K562 (cell line): Measurements from ENCODE around the gene RNF11. TPM values are rescaled to one million over a fixed set of nuclear protein-coding genes. Genes with fewer than 3 reads are reported as not detected.

Experiments used
- ATF1 ChIP-seq, 2 experiments: fragments of 450-650 bp in 1 of 2; IDR thresholded peaks; 2 replicates each; pipeline ENCODE4 v1.6.1; 2016; ENCODE audit warnings: missing compliant biosample characterization in 1 of 2, missing genetic modification characterization in 1 of 2
- BMI1 ChIP-seq: fragments of 150-350 bp; IDR thresholded peaks from 2 replicates; pipeline ENCODE4 v1.6.1; 2014; ENCODE audit warnings: low read length
- CHD2 ChIP-seq: IDR thresholded peaks from 2 replicates; pipeline ENCODE4 v1.6.1; 2011; ENCODE audit warnings: low read depth, low read length
- COPS2 ChIP-seq: fragments of 450-650 bp; conservative IDR thresholded peaks from 2 replicates; pipeline ENCODE4 v1.6.1; 2016; ENCODE audit warnings: mild to moderate bottlenecking, moderate library complexity
- E2F6 ChIP-seq, 2 experiments: IDR thresholded peaks; 2 replicates each; pipeline ENCODE4 v1.6.1; 2011; ENCODE audit warnings: borderline replicate concordance in 1 of 2, control low read depth in 1 of 2, low read depth in 1 of 2, low read length in 1 of 2, mild to moderate bottlenecking in 1 of 2, mixed read lengths in 1 of 2, moderate library complexity in 1 of 2; ENCODE audit not compliant: insufficient read depth in 1 of 2, insufficient read length in 1 of 2, poor library complexity in 1 of 2, severe bottlenecking in 1 of 2; ENCODE audit errors: extremely low read depth in 1 of 2
- FIP1L1 ChIP-seq: fragments of 200-400 bp; formaldehyde crosslinking; IDR thresholded peaks from 2 replicates; pipeline ENCODE4 v1.6.1; 2018; ENCODE audit warnings: mild to moderate bottlenecking, low read depth, low read length; ENCODE audit not compliant: poor library complexity, severe bottlenecking
- FOXA3 ChIP-seq, 2 experiments: fragments of 450-650 bp in 1 of 2; sonication (generic) in 1 of 2; formaldehyde crosslinking; IDR thresholded peaks in 1 of 2; conservative IDR thresholded peaks in 1 of 2; 2 replicates each; pipeline versions ENCODE4 v1.4.0 to v1.8.0; 2020 to 2022; ENCODE audit warnings: mild to moderate bottlenecking in 2 of 2, missing genetic modification reagents in 1 of 2
- LCOR ChIP-seq: sonication (generic); formaldehyde crosslinking; IDR thresholded peaks from 2 replicates; pipeline ENCODE4 v1.8.0; 2022; ENCODE audit warnings: mild to moderate bottlenecking, missing genetic modification reagents
- MCM2 ChIP-seq: fragments of 450-650 bp; IDR thresholded peaks from 2 replicates; pipeline ENCODE4 v1.6.1; 2017; ENCODE audit warnings: low read depth, mild to moderate bottlenecking
- PHF8 ChIP-seq: fragments of 200-600 bp; sonication (generic); IDR thresholded peaks from 2 replicates; pipeline ENCODE4 v1.6.1; 2012; ENCODE audit warnings: mixed run types, mild to moderate bottlenecking, inconsistent platforms, low read length, moderate library complexity, borderline replicate concordance
- SMAD3 ChIP-seq: fragments of 450-650 bp; formaldehyde crosslinking; conservative IDR thresholded peaks from 2 replicates; pipeline ENCODE4 v1.4.0; 2020; ENCODE audit warnings: mild to moderate bottlenecking
- SMARCA4 ChIP-seq: fragments of 450-650 bp; IDR thresholded peaks from 2 replicates; pipeline ENCODE4 v1.6.1; 2016
- SMARCB1 ChIP-seq: IDR thresholded peaks from 2 replicates; pipeline ENCODE4 v1.6.1; 2011; ENCODE audit warnings: improper control_type of control experiment, low read depth; ENCODE audit not compliant: insufficient read length
- SP1 ChIP-seq: sonication (generic); formaldehyde crosslinking; IDR thresholded peaks from 2 replicates; pipeline ENCODE4 v1.8.1; 2022; ENCODE audit warnings: mild to moderate bottlenecking, missing genetic modification reagents
- SPI1 ChIP-seq: IDR thresholded peaks from 2 replicates; pipeline ENCODE4 v1.6.1; 2011; ENCODE audit warnings: low read depth, low read length, control low read depth, borderline replicate concordance
- TARDBP ChIP-seq: fragments of 450-650 bp; IDR thresholded peaks from 2 replicates; pipeline ENCODE4 v1.6.1; 2016
- ZKSCAN1 ChIP-seq: fragments of 150-350 bp; IDR thresholded peaks from 2 replicates; pipeline ENCODE4 v1.6.1; 2016; ENCODE audit warnings: low read depth, low read length
- ZNF232 ChIP-seq: sonication (generic); formaldehyde crosslinking; IDR thresholded peaks from 2 replicates; pipeline ENCODE4 v1.8.0; 2022; ENCODE audit warnings: mild to moderate bottlenecking, missing genetic modification reagents
- ZNF75A ChIP-seq: fragments of 450-650 bp; formaldehyde crosslinking; IDR thresholded peaks from 2 replicates; pipeline ENCODE4 v1.4.0; 2020; ENCODE audit warnings: mild to moderate bottlenecking
- polyA plus RNA-seq, 8 experiments: library from polyadenylated mRNA; depleted of rRNA in 4 of 8; stranded (reverse) in 5 of 8; unstranded in 3 of 8; fragments of >200 nt; fragmentation: Nextera tagmentation in 2 of 8; fragmentation: Illumina TruSeq in 1 of 8; extraction: Ambion mirVana in 2 of 8; extraction: Trizol in 1 of 8; gene quantifications; 2 replicates each; pipeline versions ENCODE4 v1.2.1 to v1.2.3, GENCODE V29; 2011 to 2014; ENCODE audit warnings: inconsistent platforms in 1 of 8, missing spikeins in 1 of 8
- total RNA-seq, 7 experiments: library from RNA; depleted of rRNA in 6 of 7; stranded (reverse); fragments of >200 nt in 6 of 7; fragmentation: Illumina TruSeq in 2 of 7; extraction: Trizol in 2 of 7; gene quantifications; 2 replicates each; pipeline versions ENCODE4 v1.2.1 to v1.2.3, GENCODE V29; 2011 to 2021; ENCODE audit warnings: low replicate concordance in 1 of 7
- TF ChIP-seq, protein P1 (sequence below): fragments of 450-650 bp; IDR thresholded peaks from 2 replicates; pipeline ENCODE4 v1.6.1; 2016; ENCODE audit warnings: mild to moderate bottlenecking
- TF ChIP-seq, protein P2 (sequence below): fragments of 250-450 bp; sonication (Bioruptor Pico); IDR thresholded peaks from 2 replicates; pipeline ENCODE4 v1.8.0; 2022; ENCODE audit warnings: inconsistent platforms, mild to moderate bottlenecking, moderate library complexity, borderline replicate concordance
- TF ChIP-seq, protein P3 (sequence below), 2 experiments: IDR thresholded peaks in 1 of 2; conservative IDR thresholded peaks in 1 of 2; 2 replicates each; pipeline ENCODE4 v1.6.1; 2016; ENCODE audit warnings: low read depth in 2 of 2, mild to moderate bottlenecking in 1 of 2, missing compliant biosample characterization in 1 of 2, missing genetic modification characterization in 1 of 2, moderate library complexity in 1 of 2

RNF11 gene
- total and polyA plus RNA-seq, 9 of the 15 experiments (the other 6 are each of a cell fraction or from before 2014, with no cell fraction given) = 5.7 to 34.3 (median 23.1) TPM

GRCh38 chr1:51265618-51266017, 29.5 kb downstream of the RNF11 start (continued):
- TF ChIP-seq BMI1 (no peak), ATF1 (CRISPR knock-in tag; IDR thresholded peaks at IDR 0.05) (no peak), ATF1 (tag; IDR thresholded peaks at IDR 0.05) (no peak), SP1 (CRISPR knock-in tag) (no peak), ZKSCAN1 (no peak), ZNF232 (CRISPR knock-in tag) (no peak), FIP1L1 (no peak), MCM2 (no peak), SMARCA4 (peak; percentile 28; the same call in 1 of the 2 replicates), CHD2 (no peak), SPI1 (peak; percentile 58; the same call in 1 of the 2 replicates), ZNF75A (no peak), COPS2 (no peak), SMARCB1 (no peak), E2F6 (IDR thresholded peaks at IDR 0.05; ENCODE audit: borderline replicate concordance in 1 of 2, extremely low read depth in 1 of 2, insufficient read depth in 1 of 2, insufficient read length in 1 of 2, low read depth in 1 of 2, low read length in 1 of 2, poor library complexity in 1 of 2, severe bottlenecking in 1 of 2) (no peak), PHF8 (no peak), LCOR (no peak), TARDBP (no peak), SMAD3 (CRISPR knock-in tag) (no peak), FOXA3 (CRISPR knock-in tag; conservative IDR thresholded peaks at IDR 0.05 in 1 of 2, IDR thresholded peaks at IDR 0.05 in 1 of 2) (no peak)
- TF ChIP-seq, protein P1, sequence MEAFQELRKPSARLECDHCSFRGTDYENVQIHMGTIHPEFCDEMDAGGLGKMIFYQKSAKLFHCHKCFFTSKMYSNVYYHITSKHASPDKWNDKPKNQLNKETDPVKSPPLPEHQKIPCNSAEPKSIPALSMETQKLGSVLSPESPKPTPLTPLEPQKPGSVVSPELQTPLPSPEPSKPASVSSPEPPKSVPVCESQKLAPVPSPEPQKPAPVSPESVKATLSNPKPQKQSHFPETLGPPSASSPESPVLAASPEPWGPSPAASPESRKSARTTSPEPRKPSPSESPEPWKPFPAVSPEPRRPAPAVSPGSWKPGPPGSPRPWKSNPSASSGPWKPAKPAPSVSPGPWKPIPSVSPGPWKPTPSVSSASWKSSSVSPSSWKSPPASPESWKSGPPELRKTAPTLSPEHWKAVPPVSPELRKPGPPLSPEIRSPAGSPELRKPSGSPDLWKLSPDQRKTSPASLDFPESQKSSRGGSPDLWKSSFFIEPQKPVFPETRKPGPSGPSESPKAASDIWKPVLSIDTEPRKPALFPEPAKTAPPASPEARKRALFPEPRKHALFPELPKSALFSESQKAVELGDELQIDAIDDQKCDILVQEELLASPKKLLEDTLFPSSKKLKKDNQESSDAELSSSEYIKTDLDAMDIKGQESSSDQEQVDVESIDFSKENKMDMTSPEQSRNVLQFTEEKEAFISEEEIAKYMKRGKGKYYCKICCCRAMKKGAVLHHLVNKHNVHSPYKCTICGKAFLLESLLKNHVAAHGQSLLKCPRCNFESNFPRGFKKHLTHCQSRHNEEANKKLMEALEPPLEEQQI = no peak
- TF ChIP-seq, protein P2, sequence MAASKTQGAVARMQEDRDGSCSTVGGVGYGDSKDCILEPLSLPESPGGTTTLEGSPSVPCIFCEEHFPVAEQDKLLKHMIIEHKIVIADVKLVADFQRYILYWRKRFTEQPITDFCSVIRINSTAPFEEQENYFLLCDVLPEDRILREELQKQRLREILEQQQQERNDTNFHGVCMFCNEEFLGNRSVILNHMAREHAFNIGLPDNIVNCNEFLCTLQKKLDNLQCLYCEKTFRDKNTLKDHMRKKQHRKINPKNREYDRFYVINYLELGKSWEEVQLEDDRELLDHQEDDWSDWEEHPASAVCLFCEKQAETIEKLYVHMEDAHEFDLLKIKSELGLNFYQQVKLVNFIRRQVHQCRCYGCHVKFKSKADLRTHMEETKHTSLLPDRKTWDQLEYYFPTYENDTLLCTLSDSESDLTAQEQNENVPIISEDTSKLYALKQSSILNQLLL = no peak
- TF ChIP-seq, protein P3, sequence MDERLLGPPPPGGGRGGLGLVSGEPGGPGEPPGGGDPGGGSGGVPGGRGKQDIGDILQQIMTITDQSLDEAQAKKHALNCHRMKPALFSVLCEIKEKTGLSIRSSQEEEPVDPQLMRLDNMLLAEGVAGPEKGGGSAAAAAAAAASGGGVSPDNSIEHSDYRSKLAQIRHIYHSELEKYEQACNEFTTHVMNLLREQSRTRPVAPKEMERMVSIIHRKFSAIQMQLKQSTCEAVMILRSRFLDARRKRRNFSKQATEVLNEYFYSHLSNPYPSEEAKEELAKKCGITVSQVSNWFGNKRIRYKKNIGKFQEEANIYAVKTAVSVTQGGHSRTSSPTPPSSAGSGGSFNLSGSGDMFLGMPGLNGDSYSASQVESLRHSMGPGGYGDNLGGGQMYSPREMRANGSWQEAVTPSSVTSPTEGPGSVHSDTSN (CRISPR knock-in tag; IDR thresholded peaks at IDR 0.05; ENCODE audit: low read depth) = no peak
- TF ChIP-seq, protein P3 (tag; conservative IDR thresholded peaks at IDR 0.05; ENCODE audit: low read depth) = peak; percentile 41; the same call in 1 of the 2 replicates
